Osteocyte (in vitro differentiated cells): ENCODE measurements around the gene GLYR1. TPM values are rescaled to one million over a fixed set of nuclear protein-coding genes. Genes with fewer than 3 reads are reported as not detected.

Experiments
- DNase-seq: peaks from one replicate; pipeline ENCODE4 v3.0.0; 2021; ENCODE audit warnings: mixed read lengths; ENCODE audit not compliant: unreplicated experiment; ENCODE audit errors: extremely low spot score
- H3K27ac Mint-ChIP-seq: one replicate; pipeline ENCODE4 v1.8.0; 2021; ENCODE audit warnings: mild to moderate bottlenecking, mixed read lengths; ENCODE audit not compliant: unreplicated experiment
- H3K27me3 Mint-ChIP-seq: one replicate; pipeline ENCODE4 v1.8.0; 2021; ENCODE audit warnings: mixed read lengths; ENCODE audit not compliant: unreplicated experiment
- H3K36me3 Mint-ChIP-seq: one replicate; pipeline ENCODE4 v1.8.0; 2021; ENCODE audit warnings: mixed read lengths; ENCODE audit not compliant: unreplicated experiment
- H3K4me1 Mint-ChIP-seq: one replicate; pipeline ENCODE4 v1.8.0; 2021; ENCODE audit warnings: mixed read lengths; ENCODE audit not compliant: unreplicated experiment
- H3K4me3 Mint-ChIP-seq: one replicate; pipeline ENCODE4 v1.8.0; 2021; ENCODE audit warnings: mild to moderate bottlenecking, moderate library complexity, mixed read lengths; ENCODE audit not compliant: unreplicated experiment
- H3K9me3 Mint-ChIP-seq: one replicate; pipeline ENCODE4 v1.8.0; 2021; ENCODE audit warnings: mixed read lengths; ENCODE audit not compliant: unreplicated experiment
- total RNA-seq: library from RNA; stranded (reverse); gene quantifications from 2 replicates; pipeline ENCODE4 v1.2.1, GENCODE V29; 2021
- TF ChIP-seq, protein P1 (sequence below): fragments of 200-600 bp; sonication (generic); IDR thresholded peaks from 2 replicates; pipeline ENCODE4 v1.5.0; 2021; ENCODE audit warnings: antibody characterized with exemption, mild to moderate bottlenecking, moderate library complexity

GLYR1 gene
- total RNA-seq, 1 donor from 2014 or later, result 76.9 TPM

DNA sequence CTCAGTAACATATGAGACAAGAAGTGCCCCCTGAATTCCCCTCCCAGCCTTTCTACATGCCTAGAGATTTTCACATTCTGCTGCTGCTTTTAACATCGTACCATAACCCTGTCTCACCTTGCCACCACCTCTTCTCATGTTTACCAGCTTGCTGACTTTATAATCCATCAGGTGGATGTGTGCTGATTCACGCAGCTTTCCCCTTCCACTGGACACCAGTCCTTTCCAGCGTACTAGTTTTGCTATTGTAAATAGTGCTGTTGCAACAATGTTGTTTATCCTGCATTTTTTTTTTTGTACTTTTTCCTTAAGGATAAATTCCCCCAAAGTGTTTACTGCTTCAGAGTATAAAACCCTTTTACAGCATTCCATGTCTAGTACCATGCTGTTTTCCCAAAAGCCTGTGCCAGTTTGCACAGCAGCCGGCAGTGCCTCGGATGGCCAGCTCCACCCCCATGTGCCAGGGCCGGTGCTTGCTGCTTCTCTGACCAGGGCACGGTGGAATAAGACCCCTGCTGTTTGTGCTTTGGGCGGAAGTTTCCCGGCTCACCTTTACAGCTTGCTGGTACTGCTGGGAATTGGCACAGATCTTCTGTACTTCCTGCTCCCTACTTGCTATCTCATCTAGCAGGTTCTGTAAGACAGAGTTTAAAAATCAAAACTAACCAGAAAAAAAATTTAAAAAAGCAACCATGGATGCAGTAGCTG lies 41.5 kb upstream of the GLYR1 start:
- H3K27me3 Mint-ChIP-seq, result no peaks in the 10 kb centered on the region
- TF ChIP-seq, protein P1, sequence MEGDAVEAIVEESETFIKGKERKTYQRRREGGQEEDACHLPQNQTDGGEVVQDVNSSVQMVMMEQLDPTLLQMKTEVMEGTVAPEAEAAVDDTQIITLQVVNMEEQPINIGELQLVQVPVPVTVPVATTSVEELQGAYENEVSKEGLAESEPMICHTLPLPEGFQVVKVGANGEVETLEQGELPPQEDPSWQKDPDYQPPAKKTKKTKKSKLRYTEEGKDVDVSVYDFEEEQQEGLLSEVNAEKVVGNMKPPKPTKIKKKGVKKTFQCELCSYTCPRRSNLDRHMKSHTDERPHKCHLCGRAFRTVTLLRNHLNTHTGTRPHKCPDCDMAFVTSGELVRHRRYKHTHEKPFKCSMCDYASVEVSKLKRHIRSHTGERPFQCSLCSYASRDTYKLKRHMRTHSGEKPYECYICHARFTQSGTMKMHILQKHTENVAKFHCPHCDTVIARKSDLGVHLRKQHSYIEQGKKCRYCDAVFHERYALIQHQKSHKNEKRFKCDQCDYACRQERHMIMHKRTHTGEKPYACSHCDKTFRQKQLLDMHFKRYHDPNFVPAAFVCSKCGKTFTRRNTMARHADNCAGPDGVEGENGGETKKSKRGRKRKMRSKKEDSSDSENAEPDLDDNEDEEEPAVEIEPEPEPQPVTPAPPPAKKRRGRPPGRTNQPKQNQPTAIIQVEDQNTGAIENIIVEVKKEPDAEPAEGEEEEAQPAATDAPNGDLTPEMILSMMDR, result no peak
- H3K27ac Mint-ChIP-seq, result no peak overlapping the region
- H3K9me3 Mint-ChIP-seq, result no peaks in the 10 kb centered on the region
- H3K4me1 Mint-ChIP-seq, result peaks cover 9% of the 10 kb centered on the region
- H3K4me3 Mint-ChIP-seq, result no peak overlapping the region
- H3K36me3 Mint-ChIP-seq, result peaks cover 41% of the 10 kb centered on the region
- DNase-seq, result no peak

DNA sequence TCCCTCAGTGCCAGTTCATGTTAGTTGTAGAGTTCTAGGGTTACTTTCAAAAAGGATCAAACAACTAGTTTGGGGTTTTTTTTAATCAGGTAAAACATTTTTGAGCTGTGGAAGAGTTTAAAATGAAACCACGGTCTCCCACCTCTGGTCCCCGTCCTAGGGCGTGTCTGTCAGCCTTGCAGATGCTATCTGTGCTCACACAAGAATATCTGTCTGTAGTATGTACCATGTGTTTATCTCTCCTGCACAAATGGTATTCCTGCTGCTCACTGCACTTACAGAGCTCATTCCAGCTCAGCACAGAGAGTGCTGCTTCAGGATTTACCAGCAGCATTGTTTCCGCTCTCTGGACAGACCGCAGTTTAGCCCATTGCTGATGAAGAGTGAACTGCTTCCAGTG lies 39.1 kb upstream of the GLYR1 start:
- TF ChIP-seq, protein P1, result no peak
- Mint-ChIP-seq H3K27me3 (no peaks in the 10 kb centered on the region), H3K4me3 (no peak overlapping the region), H3K27ac (no peak overlapping the region), H3K9me3 (no peaks in the 10 kb centered on the region), H3K4me1 (peaks cover 17% of the 10 kb centered on the region), H3K36me3 (peaks cover 49% of the 10 kb centered on the region)
- no peak for DNase-seq

DNA sequence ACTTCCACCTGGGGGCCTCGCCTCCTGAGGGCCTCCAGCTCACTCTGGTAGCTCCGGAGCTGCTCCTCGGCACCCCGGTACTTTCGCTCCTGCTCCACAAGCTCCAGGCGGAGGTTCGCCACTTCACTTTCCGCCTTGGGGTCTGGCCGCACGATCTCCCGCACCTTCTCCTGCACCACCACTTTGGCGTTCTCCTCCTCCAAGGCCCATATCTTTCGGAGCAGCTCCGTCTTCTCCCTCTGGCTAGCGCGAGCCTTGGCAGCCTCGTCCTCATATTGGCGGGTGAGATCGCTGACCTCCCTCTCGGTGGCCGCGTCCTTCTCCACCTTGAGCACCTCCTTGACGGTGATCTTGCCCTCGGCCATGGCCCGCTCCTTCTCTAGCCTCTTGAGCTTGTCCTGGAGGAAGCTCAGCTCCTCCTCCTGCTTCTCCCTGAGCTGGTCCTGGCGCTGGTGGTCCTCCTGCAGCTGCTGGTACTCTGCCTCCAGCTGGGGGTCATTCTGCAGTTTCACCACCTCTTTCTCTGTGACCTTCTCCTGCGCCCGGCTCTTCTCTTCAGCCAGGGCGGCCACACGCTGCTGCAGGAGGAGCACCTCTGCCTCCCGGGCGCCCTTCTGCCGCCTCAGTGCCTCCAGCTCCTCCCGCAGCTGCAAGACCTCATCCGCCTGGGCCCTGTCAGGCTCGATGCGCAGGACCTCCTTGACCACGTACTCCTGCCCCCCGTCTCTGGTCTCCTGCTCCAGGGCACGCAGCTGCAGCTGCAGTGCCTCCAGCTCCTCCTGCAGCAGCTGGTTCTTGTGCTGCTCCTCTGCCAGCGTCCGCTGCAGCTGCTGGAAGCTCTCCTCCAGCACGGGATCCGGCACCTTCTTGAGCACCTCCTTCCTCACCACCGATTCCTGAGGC lies 38.1 kb upstream of the GLYR1 start:
- H3K27me3 Mint-ChIP-seq, result no peaks in the 10 kb centered on the region
- H3K4me1 Mint-ChIP-seq, result peaks cover 21% of the 10 kb centered on the region
- no peaks in the 10 kb centered on the region for H3K9me3 Mint-ChIP-seq
- peaks cover 58% of the 10 kb centered on the region for H3K36me3 Mint-ChIP-seq
- H3K4me3 Mint-ChIP-seq, result no peak overlapping the region
- TF ChIP-seq, protein P1, result no peak
- H3K27ac Mint-ChIP-seq, result no peak overlapping the region
- DNase-seq, result no peak

DNA sequence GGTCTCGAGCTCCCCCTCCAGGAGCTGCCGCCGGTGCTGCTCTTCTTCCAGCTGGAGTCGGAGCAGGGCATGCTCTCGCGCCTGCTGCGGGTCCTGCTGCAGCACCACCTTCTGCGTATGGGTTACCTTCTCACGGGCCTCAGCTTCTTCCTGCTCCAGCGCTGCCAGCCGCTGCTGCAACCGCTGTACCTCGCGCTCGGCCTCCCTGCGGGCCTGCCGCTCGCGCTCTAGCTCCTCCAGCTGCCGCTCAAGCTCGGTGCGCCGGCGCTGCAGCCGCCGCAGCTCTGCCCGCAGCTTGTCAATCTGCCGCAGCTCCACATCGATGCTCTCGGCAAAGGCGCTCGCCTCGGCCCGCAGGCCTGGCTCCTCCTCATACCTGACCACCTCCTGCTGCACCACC lies 37.1 kb upstream of the GLYR1 start:
- Mint-ChIP-seq H3K27me3 (no peaks in the 10 kb centered on the region), H3K4me3 (no peak overlapping the region), H3K9me3 (no peaks in the 10 kb centered on the region), H3K36me3 (peaks cover 60% of the 10 kb centered on the region), H3K27ac (no peak overlapping the region), H3K4me1 (peaks cover 21% of the 10 kb centered on the region)
- DNase-seq, result no peak
- TF ChIP-seq, protein P1, result no peak

DNA sequence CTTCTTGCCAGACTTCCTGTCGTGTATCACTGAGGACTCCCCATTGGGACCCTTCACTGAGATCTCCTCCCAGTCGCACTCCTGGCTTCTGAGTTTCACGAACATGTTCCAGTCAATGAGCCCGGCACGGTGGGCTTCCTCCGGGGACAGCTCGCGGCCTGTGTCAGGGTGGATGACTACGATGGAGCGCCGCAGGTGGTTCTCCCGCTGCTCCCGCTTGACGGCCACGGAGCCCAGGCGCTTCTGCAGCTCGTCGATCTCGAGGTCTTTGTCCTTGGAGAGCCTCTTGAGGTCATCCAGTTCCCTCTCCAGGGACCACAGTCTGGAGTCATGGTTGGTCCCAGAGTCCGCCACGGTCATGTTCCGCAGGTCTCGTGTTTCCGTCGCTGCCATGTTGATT lies 36.4 kb upstream of the GLYR1 start:
- DNase-seq, result no peak
- Mint-ChIP-seq H3K27ac (no peak overlapping the region), H3K27me3 (no peaks in the 10 kb centered on the region), H3K4me3 (no peak overlapping the region), H3K9me3 (no peaks in the 10 kb centered on the region), H3K4me1 (peaks cover 21% of the 10 kb centered on the region), H3K36me3 (peaks cover 63% of the 10 kb centered on the region)
- TF ChIP-seq, protein P1, result no peak
